Astrocyte of the hippocampus (primary cell): Measurements from ENCODE around the gene BTN3A1.
"Not testable (repeated sequence)": the region's sequence is repeated elsewhere in the genome, so short reads cannot be mapped to it uniquely, and the experiment has no call there.

ENCODE experiments used
- DNase-seq: peaks from one replicate; pipeline ENCODE4 v3.0.0; 2011; ENCODE audit warnings: low read depth, low spot score

BTN3A1 gene

DNA sequence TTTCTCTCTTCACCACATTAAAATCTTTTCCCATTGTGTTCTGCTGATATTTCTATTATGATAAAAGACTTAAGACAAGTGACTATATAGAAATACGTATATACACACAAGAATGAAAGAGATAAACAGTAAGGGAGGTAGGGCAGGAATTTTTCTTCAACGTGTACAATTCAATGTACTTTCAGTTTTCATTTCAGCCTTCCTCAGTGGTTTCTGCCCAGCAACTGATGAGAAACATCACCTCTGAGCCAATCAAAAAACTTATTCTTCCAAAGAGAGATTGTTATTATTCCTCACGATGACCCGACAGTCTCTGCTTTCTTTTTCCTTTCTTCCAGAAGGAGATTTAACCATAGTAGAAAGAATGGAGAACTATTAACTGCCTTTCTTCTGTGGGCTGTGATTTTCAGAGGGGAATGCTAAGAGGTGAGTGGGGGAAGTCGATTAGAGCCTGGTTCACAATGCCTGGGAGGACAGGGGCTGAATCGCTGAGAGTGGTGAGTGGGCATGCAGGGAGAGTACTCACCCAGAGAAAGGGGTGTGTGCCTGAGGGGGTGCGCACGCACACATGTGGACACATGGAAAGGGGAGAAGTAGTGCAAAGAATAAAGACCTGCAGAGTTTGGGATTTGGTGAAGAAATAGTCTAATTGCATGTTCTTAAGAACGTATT lies at the start of gene BTN3A1:
Gene BTN3A1, plus strand, starts transcription at position 289 of the 672 bp plus-strand sequence. CDS start 3,289 bp downstream, outside the sequence.
- peak; percentile 78 for DNase-seq

DNA sequence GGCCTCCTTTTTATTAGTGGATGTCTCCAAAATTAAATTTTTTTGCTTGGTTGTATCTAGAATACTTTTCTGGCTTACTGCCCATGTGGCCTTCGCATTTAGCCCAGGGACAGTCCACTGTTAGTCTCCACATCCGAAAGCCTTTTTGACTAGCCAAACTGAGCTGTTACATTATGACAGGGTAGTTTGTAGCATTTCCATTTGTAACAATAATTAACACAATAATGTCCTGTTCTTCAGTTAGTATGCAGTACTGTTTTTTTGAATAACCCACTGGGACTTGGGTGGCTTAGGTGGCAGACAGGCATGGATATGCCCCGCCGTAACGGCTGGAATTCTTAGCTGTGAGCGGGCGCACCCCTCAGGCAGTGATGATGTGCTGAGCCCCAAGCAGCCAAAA lies 49.8 kb upstream of the BTN3A1 start:
- no peak for DNase-seq

DNA sequence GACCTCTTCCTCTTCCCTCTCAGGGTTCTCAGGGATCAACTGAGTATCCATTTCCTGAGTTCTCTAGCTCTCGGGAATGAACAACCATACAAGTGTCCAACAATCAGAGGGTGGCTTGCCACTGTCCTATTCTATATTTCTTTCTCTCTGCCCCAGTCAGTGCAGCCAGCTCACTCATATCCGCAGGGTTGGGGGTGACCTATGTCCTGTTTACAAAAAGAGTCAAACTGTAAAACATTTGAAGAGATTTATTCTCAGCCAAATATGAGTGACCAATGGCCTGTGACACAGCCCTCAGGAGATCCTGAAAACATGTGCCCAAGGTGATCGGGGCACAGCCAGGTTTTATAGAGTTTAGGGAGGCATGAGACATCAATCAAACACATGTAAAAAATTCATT lies 47.9 kb upstream of the BTN3A1 start:
- no peak for DNase-seq

DNA sequence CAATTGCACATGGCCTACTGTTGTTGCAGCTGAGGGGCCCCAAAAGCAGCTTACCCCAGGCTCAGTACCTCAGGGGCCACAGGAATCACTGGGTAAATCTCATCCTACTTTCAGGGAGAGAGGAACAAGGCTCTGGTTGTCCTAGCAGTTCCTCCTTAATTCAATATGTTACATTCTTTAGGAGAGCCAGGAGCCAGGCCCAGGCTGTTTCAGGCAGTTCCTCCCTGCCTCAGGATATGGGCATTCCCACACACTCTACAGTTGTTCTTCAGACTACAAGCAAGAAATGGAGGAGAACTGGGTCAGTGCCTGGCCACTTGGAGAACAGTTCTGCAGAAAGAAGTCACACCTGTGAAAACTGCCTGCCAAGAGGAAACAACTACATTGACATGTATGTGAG lies 46.7 kb upstream of the BTN3A1 start:
- no peak for DNase-seq

DNA sequence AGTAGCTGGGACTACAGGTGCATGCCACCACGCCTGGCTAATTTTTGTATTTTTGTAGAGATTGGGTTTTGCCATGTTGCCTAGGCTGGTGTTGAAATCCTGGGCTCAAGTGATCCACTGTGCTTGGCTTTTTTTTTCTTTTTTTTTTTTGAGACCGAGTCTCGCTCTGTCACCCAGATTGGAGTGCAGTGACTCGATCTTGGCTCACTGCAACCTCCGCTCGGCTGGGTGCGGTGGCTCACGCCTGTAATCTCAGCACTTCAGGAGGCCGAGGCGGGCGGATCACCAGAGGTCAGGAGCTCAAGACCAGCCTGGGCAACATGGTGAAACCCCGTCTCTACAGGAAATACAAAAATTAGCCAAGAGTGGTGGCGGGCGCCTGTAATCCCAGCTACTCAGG lies 44.5 kb upstream of the BTN3A1 start:
- DNase-seq, result not testable (repeated sequence)

DNA sequence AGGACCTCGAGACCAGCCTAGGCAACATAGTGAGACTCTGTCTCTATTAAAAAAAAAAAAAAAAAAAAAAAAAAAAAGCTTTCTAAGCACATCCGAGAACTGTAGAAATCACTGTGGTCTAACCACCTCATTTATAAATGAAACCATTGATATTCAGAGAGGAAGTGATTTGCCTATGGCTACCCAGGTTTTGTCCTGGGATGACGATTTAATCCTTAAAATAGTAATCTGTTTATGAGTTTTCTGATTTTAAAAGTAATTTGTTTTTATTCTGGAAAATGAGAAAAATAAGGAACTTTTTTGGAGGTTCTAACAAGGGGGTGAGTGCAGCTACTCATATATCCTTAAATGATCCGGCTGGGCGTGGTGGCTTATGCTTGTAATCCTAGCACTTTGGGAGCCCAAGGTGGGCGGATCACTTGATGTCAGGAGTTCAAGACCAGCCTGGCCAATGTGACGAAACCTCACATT lies 43.5 kb upstream of the BTN3A1 start:
- no peak for DNase-seq

DNA sequence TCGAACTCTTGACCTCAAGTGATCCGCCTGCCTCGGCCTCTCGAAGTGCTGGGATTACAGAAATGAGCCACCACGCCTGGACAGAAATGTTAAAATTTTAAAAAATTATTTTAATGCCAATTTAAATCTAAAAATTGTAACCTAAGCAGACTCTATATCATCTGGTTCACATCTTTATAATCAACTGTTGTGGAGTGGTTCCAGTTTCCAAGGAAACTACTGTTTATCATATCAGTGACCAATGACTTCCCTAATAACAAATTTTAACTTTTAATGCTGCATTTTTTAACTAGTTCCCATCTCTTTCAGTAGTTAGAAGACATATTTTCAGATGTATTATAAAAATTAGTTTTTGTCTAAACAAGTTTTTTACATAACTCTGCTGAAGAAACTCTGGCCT lies 42.3 kb upstream of the BTN3A1 start:
- DNase-seq, result no peak

DNA sequence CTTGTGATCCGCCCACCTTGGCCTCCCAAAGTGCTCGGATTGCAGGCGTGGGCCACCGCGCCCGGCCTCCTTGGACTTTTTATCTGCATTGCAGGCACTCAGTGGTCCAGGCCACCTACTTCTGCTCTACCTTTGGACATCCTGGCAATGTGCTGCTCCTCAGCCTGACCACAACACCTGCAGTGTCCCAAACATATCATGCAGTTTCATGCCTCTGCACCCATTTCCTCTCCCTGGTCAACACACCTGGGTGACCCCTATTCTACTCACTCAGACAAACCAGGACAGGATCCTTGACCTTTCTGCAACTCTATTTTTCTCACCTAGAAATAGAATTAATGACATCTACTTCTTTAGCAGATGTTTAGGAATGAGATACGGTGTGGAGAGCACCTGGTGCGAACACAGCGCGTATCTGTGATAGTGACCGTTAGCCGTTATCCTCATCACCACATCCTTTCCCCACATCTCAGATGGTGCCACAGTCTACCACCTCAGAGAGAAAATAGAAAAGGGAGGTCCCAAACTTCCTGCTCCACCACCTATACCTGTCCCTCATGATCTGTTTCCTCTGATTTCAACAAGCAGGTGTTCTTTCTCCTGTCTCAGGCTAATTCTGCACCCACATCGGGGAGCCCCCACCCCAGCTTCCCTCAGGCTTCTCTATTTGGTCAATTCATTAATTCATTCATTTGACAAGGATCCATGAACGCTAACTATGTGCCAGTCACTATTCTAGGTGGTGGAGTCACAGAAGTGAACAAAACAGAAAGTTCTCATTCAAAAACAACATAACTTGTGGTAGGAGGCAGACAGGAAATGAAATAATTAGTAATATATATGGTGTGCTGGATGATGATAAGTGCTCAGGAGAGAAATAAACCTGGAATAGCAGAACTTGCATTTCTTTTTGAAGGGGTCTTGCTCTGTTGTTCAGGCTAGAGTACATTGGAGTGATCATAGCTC lies 41.3 kb upstream of the BTN3A1 start:
- no peak for DNase-seq

DNA sequence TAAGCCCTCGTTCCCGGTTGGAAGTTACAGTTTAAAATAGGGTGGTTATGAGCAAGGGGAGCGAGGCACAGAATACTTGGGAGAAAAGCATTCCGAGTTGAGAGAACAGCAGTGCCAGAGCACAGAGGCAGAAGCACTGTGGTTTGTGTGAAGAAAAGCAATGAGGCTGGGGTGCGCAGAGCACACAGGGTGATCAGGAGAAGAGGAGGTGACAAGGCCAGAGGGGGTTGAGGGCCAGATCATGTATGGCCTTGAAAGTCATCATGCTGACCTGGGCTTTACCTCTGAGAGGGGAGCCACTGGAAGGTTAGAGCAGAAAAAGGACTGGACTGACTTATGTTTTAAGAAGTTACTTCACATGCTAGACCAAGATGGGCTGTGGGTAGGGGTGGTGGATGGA lies 40.5 kb upstream of the BTN3A1 start:
- no peak for DNase-seq

DNA sequence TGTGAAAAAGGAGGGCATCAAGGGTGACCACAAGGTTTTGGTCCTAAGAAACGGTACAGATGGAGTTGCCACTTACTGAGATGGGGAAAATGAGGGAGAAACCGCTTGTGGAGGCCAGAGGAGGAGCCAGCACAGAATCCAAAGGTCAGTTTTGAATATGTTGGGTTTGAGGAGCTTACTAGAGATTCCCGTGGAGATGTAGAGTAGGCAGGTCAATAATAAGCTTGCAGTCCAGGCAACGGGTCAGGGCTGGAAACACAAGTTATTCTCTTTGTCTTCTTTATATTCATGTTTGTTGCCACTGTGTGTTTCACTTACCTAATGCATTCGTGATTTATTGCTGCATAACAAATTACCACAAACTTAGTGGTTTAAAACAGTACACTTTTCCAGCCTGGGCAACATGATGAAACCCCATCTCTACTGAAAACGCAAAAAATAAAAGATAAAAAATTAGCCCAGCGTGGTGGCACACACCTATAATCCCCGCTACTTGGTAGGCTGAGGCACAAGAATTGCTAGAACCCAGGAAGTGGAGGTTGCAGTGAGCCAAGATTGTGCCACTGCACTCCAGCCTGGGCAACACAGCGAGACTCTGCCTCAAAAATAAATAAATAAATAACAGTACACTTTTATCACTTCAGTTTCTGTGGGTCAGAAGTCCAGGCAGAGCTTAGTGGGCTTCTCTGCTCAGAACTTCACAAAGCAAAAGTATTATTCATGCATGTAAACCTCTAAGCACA lies 39.8 kb upstream of the BTN3A1 start:
- no peak for DNase-seq

DNA sequence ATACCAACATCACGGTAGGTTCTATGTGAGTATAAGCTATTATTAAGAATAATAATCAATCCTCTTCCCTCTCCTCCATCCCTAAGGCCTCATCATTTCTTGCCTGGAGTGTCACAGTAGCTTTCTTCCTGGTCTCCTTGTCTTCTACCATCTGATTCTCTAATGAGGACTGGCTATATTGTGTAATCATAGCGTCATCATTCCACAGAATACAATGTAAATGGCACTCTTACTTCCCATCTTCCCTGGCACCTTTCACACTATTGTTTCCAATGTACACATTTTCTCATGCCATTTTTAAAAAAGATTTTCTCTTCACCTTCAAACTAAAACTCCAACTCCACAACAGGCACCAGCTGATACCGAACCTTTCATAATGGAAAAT lies 39.2 kb upstream of the BTN3A1 start:
- DNase-seq, result no peak

DNA sequence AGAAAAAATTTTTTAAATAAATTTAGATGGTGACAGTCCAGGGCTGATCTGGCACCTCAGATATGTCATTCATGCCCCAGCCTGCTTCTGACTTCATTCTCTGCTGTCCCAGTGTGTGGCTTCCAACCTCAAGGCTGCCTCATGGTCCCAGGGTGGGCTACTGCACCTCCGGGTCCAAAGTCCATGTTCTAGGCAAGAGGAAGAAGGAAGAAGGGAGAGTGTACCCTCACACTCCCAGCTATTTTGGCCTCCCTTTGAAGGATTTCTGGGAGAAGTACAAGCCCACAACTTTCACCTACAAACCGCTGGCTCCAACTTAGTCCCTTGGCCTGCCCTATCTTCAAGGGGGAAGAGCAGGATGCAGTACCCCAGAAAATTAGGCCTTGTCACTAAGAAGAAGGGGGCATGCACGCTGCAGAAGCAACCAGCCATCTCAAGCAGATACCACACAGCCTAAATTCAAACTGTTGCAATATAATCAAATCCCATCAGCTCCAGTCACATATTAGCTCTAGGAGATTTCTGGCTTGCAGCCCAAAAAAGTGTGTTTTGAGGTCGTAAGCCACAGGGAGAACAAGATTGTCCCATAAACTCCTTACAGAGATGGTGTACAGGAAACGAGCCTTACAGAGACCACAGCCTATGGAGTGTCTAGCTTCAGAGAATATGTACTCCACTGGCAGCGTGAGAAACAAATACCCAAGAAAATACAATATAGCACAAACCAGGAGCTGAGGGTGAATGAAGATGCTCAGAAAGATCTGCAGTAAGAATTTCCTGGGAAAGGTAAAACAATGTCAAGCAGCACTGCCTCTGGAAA lies 38.0 kb upstream of the BTN3A1 start:
- DNase-seq, result peak; percentile 8

DNA sequence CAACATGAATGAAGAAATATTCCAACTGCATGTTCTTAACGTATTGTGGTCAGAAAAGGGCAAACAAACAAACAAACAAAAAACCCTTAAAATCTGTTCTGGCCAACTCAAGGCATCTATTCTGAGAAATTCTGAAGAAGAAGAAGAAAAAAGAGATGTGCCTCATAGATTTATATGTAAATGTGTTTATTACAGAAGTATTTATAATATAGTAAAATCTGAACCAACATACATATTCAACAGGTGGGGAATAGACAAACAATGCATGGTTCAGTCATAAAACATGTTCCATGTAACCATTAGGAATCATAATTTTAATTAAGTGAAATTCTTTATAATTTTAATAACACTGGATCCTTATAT lies 36.5 kb upstream of the BTN3A1 start:
- DNase-seq, result no peak

DNA sequence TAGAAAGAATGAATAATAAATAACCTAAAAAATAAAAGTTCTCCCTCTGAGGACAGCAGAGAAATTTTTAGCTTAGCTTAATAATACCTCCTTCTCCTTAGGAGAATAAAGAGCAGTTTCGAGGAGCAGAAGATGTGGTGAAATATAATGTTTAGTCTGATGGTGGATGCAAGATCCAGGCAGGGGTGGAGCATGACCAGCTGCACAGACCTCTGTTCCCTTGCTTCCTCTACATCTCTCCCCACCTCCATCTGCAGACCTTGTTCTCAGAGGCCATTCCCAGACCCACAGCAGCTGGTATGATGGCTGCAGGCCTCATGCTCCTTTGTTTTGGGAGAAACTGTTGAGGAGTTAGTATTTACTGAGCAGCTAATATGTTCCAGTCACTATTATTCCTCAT lies 35.6 kb upstream of the BTN3A1 start:
- DNase-seq, result no peak

DNA sequence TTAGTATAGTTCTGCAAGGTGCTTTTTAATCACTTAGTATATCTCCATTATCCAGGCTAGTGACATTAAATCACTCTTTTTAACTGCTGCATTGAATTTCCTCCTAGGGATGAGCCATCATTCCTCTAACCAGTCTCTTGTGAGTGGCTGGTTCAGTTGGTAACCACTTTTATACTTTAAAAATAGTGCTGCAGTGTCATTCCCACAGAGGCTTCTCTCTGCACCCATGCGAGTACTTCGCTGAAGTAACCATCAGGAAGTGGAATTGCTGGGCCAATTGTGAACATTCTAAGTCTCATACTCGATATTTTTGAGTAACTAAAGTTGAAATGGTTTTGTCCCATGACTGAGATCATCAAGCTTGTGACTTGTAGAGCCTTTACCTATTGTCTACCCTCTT lies 35.0 kb upstream of the BTN3A1 start:
- DNase-seq, result no peak

DNA sequence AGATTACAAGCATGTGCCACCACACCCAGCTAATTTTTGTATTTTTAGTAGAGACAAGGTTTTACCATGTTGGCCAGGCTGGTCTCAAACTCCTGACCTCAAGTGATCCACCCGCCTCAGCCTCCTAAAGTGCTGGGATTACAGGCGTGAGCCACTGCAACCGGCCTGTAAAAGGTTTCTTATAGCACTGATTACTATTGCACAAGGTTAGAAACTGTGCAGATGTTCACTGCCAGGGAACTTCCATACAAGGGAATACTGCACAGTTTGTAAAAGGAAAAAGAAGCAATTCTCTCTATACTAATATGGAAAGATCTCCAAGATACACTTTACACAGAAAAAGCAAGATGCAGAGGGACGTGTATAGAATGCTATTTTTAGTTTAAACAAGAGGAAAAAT lies 30.3 kb upstream of the BTN3A1 start:
- DNase-seq, result not testable (repeated sequence)

DNA sequence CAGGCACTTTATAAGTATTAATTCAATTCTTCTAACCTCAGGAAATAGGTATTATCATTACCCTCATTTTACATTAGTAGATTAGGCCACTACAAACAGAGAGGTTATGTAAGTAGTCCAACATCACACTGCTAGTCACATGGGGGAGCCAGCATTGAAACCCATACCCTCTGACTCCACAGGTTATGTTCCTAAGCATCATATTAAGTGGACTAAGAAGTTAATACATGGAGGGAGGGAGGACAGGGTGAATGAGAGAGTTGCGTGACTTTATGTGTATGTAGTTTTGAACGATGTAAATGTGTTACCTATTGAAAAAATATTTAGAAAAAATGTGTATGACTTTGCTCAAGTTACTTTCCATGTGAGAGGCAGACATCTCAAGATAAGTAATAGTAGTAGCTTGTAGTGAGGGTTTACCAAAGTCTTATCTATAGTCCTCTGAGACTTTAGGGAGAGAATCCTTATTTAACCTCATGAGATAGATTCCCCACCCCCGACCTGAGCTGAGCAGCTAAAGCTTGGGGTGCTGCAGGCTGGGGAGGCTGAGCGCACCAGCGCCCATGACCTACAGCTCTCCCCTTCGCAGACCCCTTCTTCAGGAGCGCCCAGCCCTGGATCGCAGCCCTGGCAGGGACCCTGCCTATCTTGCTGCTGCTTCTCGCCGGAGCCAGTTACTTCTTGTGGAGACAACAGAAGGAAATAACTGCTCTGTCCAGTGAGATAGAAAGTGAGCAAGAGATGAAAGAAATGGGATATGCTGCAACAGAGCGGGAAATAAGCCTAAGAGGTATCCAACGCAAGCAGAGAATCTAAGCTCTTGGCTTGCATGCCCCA lies 29.5 kb upstream of the BTN3A1 start:
- DNase-seq, result no peak

DNA sequence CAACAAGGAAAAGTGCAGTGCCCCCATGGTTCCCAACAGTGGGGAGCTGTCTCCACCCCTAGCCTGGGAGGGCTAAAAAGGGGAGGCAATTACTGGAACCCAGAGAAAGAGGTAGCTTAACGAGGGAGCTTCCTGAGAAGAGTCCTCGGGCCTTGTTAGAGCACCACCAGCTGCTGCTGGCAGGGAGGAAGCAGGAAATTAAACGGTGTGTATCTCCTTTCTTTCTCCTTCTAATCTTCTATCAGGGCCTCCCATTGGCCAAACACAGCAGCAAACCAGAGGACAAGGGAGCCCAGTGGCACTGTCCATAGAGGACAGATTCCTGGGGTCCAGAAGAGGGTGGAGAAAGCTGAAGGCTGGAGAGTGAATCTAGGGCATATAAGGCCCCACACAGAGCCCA lies 26.8 kb upstream of the BTN3A1 start:
- DNase-seq, result no peak

DNA sequence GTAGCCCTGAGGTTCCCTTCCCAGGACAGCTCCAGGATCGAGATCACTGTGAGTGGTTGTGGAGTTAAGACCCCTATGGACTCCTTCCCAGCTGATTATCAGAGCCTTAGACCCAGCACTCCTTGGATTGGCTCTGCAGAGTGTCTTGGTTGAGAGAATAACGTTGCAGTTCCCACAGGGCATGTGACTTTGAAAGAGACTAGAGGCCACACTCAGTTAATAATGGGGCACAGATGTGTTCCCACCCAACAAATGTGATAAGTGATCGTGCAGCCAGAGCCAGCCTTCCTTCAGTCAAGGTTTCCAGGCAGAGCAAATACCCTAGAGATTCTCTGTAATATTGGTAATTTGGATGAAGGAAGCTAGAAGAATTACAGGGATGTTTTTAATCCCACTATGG lies 24.4 kb upstream of the BTN3A1 start:
- DNase-seq, result no peak

DNA sequence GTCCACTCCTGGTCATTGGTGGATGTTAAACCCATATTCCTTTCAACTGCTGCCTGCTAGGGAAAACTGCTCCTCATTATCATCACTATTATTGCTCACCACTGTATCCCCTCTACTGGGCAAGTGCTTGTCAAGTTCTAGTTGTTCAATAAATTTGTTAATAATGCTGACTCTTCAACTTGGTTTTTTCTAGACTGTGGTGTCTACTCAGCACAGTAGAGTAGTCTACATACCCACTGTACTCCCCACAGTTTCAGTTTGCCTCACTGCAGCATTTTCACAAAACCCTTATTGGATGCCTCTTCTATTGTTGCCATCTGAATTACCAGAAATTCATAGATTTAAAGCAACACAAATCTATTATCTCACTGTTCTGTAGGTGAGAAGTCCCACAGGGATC lies 23.9 kb upstream of the BTN3A1 start:
- not testable (repeated sequence) for DNase-seq
